Keratinocyte (primary cell): ENCODE measurements around the gene LRRC3C. TPM values are rescaled to one million over a fixed set of nuclear protein-coding genes. Genes with fewer than 3 reads are reported as not detected.

Source experiments
- DNase-seq: peaks from one replicate; pipeline ENCODE4 v3.0.0-alpha.2; 2011; ENCODE audit warnings: low read depth, missing footprints, low spot score
- FAIRE-seq: peaks from 2 replicates; lab custom pipeline; 2011; peaks lifted over from hg19 to GRCh38; lab: Jason Lieb, UNC
- H2AFZ ChIP-seq: 2 replicates; pipeline ENCODE4 v1.6.0; 2012; ENCODE audit warnings: low read length, control low read depth, inconsistent platforms; ENCODE audit not compliant: control insufficient read depth
- H3K27ac ChIP-seq: 2 replicates; pipeline ENCODE4 v1.5.1; 2011; ENCODE audit warnings: low read length; ENCODE audit not compliant: control insufficient read depth, insufficient read depth
- H3K27me3 ChIP-seq: 3 replicates; pipeline ENCODE4 v1.6.0; 2011; ENCODE audit warnings: low read length; ENCODE audit not compliant: control insufficient read depth, insufficient read depth; ENCODE audit errors: extremely low read depth
- H3K36me3 ChIP-seq, 2 experiments: 2 replicates in 1 of 2; 3 replicates in 1 of 2; pipeline ENCODE4 v1.5.1; 2011; ENCODE audit warnings: low read length in 2 of 2, mild to moderate bottlenecking in 1 of 2; ENCODE audit not compliant: control insufficient read depth in 2 of 2, insufficient read depth in 2 of 2; ENCODE audit errors: extremely low read depth in 1 of 2
- H3K4me1 ChIP-seq: 3 replicates; pipeline ENCODE4 v1.5.1; 2011; ENCODE audit warnings: low read length; ENCODE audit not compliant: control insufficient read depth, insufficient read depth; ENCODE audit errors: extremely low read depth
- H3K4me2 ChIP-seq: 3 replicates; pipeline ENCODE4 v1.6.0; 2011; ENCODE audit warnings: low read depth, low read length; ENCODE audit not compliant: control insufficient read depth, insufficient read depth; ENCODE audit errors: extremely low read depth
- H3K4me3 ChIP-seq, 3 experiments: fragments of 200-600 bp in 1 of 3; sonication (generic) in 1 of 3; 2 replicates in 2 of 3; 3 replicates in 1 of 3; pipeline ENCODE4 v1.5.1; 2011 to 2016; ENCODE audit warnings: low read length in 3 of 3, mild to moderate bottlenecking in 3 of 3, control low read depth in 2 of 3, inconsistent platforms in 1 of 3, low read depth in 1 of 3, mixed read lengths in 1 of 3, mixed run types in 1 of 3, moderate library complexity in 1 of 3; ENCODE audit not compliant: control insufficient read depth in 2 of 3, insufficient read depth in 2 of 3; ENCODE audit errors: extremely low read depth in 1 of 3
- H3K79me2 ChIP-seq: 2 replicates; pipeline ENCODE4 v1.6.0; 2012; ENCODE audit warnings: low read length; ENCODE audit not compliant: control insufficient read depth, insufficient read depth
- H3K9ac ChIP-seq: 3 replicates; pipeline ENCODE4 v1.6.0; 2011; ENCODE audit warnings: low read length; ENCODE audit not compliant: control insufficient read depth, insufficient read depth; ENCODE audit errors: extremely low read depth
- H3K9me1 ChIP-seq: 3 replicates; pipeline ENCODE4 v1.6.0; 2011; ENCODE audit warnings: low read length; ENCODE audit not compliant: control insufficient read depth, insufficient read depth; ENCODE audit errors: extremely low read depth
- H3K9me3 ChIP-seq: 2 replicates; pipeline ENCODE4 v1.5.1; 2012; ENCODE audit warnings: low read depth, low read length; ENCODE audit not compliant: control insufficient read depth
- H4K20me1 ChIP-seq: 3 replicates; pipeline ENCODE4 v1.6.0; 2011; ENCODE audit warnings: low read length; ENCODE audit not compliant: control insufficient read depth, insufficient read depth; ENCODE audit errors: extremely low read depth
- CTCF ChIP-seq, 3 experiments: IDR thresholded peaks in 1 of 3; conservative IDR thresholded peaks in 1 of 3; optimal IDR thresholded peaks in 1 of 3; 2 replicates in 2 of 3; 3 replicates in 1 of 3; pipeline versions ENCODE3 to v1.5.1; 2011; ENCODE audit warnings: low read length in 3 of 3, mild to moderate bottlenecking in 3 of 3, moderate library complexity in 2 of 3, control low read depth in 1 of 3, inconsistent platforms in 1 of 3; ENCODE audit not compliant: insufficient read depth in 2 of 3; ENCODE audit errors: extremely low read depth in 1 of 3
- EZH2 ChIP-seq: IDR thresholded peaks from one replicate; pipeline ENCODE4 v1.6.1; 2012; ENCODE audit warnings: inconsistent platforms, mild to moderate bottlenecking, low read length, moderate library complexity
- dilution Hi-C: fragments of 300-500 bp; cut with MboI; formaldehyde crosslinking; loops from one replicate; pipeline ENCODE4 v1.7.0; 2020; ENCODE audit warnings: low sequenced_read_pairs; ENCODE audit not compliant: extremely low pct_ligation_motif_present
- polyA plus RNA-seq, 5 experiments: library from polyadenylated mRNA; depleted of rRNA in 3 of 5; stranded (reverse) in 3 of 5; stranded (forward) in 1 of 5; unstranded in 1 of 5; fragments of >200 nt; gene quantifications; 1 replicate in 1 of 5; 2 replicates in 3 of 5; 3 replicates in 1 of 5; pipeline versions ENCODE4 v1.2.1 to v1.2.3, GENCODE V29; 2011 to 2012; ENCODE audit warnings: missing spikeins in 2 of 5, low read depth in 1 of 5, low replicate concordance in 1 of 5

The LRRC3C gene
- polyA plus RNA-seq, 1 donor (not counting 4 experiments of a cell fraction or from before 2014, with no cell fraction given) = not detected

- peaks cover 6% of the 10 kb centered on the region for H3K4me1 ChIP-seq
- peaks cover 51 to 70% of the 10 kb centered on the region in 2 experiments for H3K36me3 ChIP-seq
- no peak overlapping the region for H2AFZ ChIP-seq
- no peaks in the 10 kb centered on the region for H3K9me1 ChIP-seq
- dilution Hi-C loops = no loop called here
- H3K79me2 ChIP-seq = no peaks in the 10 kb centered on the region
- FAIRE-seq (no peak), DNase-seq (no peak)
- no peaks in the 10 kb centered on the region for H3K9me3 ChIP-seq
- H3K27me3 ChIP-seq = no peaks in the 10 kb centered on the region
- H3K4me2 ChIP-seq = no peak overlapping the region
- no peak for TF ChIP-seq CTCF (optimal IDR thresholded peaks at IDR 0.05 in 1 of 3, IDR thresholded peaks at IDR 0.05 in 1 of 3, conservative IDR thresholded peaks at IDR 0.05 in 1 of 3; ENCODE audit: extremely low read depth in 1 of 3, insufficient read depth in 2 of 3, low read length in 3 of 3)
- no peak for TF ChIP-seq EZH2
- H3K4me3 ChIP-seq = no peak overlapping the region
- H3K27ac ChIP-seq = no peak overlapping the region
- H4K20me1 ChIP-seq = no peaks in the 10 kb centered on the region
- no peak overlapping the region for H3K9ac ChIP-seq
Observed at GRCh38 chr17:39994448-39994847, 66.9 kb downstream of the LRRC3C start.

Other genes with a start within 250 kb of the LRRC3C start
- gene PGAP3, start 239.7 kb upstream of the LRRC3C start, polyA plus RNA-seq = 4.8 to 10.8 TPM (median 5.6 TPM) in 3 replicates
- 21.4 to 35.8 TPM (median 26.9 TPM) in 3 replicates for gene ERBB2, start 227.7 kb upstream of the LRRC3C start, polyA plus RNA-seq
- gene MIEN1, start 197.2 kb upstream of the LRRC3C start, polyA plus RNA-seq = 38.4 to 59.0 TPM (median 51.8 TPM) in 3 replicates
- 4.0 to 5.3 TPM (median 4.2 TPM) in 3 replicates for gene GRB7, start 189.8 kb upstream of the LRRC3C start, polyA plus RNA-seq
- 0.04 TPM in 1 of 3 replicates, not detected in the others for gene IKZF3, start 63.4 kb upstream of the LRRC3C start, polyA plus RNA-seq
- not detected in 3 replicates for gene ZPBP2, start 59.5 kb upstream of the LRRC3C start, polyA plus RNA-seq
- gene GSDMB, start 9.1 kb upstream of the LRRC3C start, polyA plus RNA-seq = 2.3 to 10.5 TPM (median 7.1 TPM) in 3 replicates
- 22.0 to 91.4 TPM (median 36.3 TPM) in 3 replicates for gene ORMDL3, start 131 bp upstream of the LRRC3C start, polyA plus RNA-seq
- gene GSDMA, start 35.3 kb downstream of the LRRC3C start, polyA plus RNA-seq = 5.0 to 9.8 TPM (median 8.5 TPM) in 3 replicates
- gene PSMD3, start 53.1 kb downstream of the LRRC3C start, polyA plus RNA-seq = 97.1 to 169 TPM (median 108 TPM) in 3 replicates
- 0.19 to 0.84 TPM (median 0.76 TPM) in 3 replicates for gene CSF3, start 87.7 kb downstream of the LRRC3C start, polyA plus RNA-seq
- gene MED24, start 126.7 kb downstream of the LRRC3C start, polyA plus RNA-seq = 45.3 to 77.3 TPM (median 47.2 TPM) in 3 replicates
- gene THRA, start 135.2 kb downstream of the LRRC3C start, polyA plus RNA-seq = 3.3 to 5.9 TPM (median 4.5 TPM) in 3 replicates
- gene NR1D1, start 172.9 kb downstream of the LRRC3C start, polyA plus RNA-seq = 0.46 to 7.5 TPM (median 1.0 TPM) in 3 replicates
- gene MSL1, start 194.2 kb downstream of the LRRC3C start, polyA plus RNA-seq = 41.8 to 66.8 TPM (median 56.9 TPM) in 3 replicates
- 17.3 to 32.1 TPM (median 26.9 TPM) in 3 replicates for gene CASC3, start 212.8 kb downstream of the LRRC3C start, polyA plus RNA-seq
- gene RAPGEFL1, start 249.7 kb downstream of the LRRC3C start, polyA plus RNA-seq = 13.2 to 37.6 TPM (median 21.8 TPM) in 3 replicates